Coronary artery (tissue), 2 donors: ENCODE results near the gene PREX1.

Source experiments
- DNase-seq: peaks from one replicate; pipeline ENCODE4 v3.0.0-alpha.2; 2017; ENCODE audit warnings: low spot score
- H3K27ac ChIP-seq, 2 donors: fragments of 200-600 bp; sonication (generic); one replicate each; pipeline ENCODE4 v1.5.1; 2016 to 2019
- H3K4me3 ChIP-seq: fragments of 200-600 bp; sonication (generic); 2 replicates; pipeline ENCODE4 v1.5.1; 2016; ENCODE audit warnings: mild to moderate bottlenecking, moderate library complexity
- CTCF ChIP-seq: fragments of 200-600 bp; sonication (generic); IDR thresholded peaks from one replicate; pipeline ENCODE4 v1.5.1; 2019; ENCODE audit warnings: antibody characterized with exemption

The PREX1 gene

GRCh38 chr20:48805286-48805685 lies 22.5 kb downstream of the PREX1 start:
- no peak for DNase-seq
- TF ChIP-seq CTCF = no peak
- Histone ChIP-seq H3K27ac (no peak overlapping the region), H3K4me3 (no peak overlapping the region)

GRCh38 chr20:48804300-48804980 lies 23.4 kb downstream of the PREX1 start:
- no peak overlapping the region for H3K27ac ChIP-seq
- DNase-seq = no peak
- no peak for TF ChIP-seq CTCF
- H3K4me3 ChIP-seq = no peak overlapping the region

- Histone ChIP-seq H3K27ac (no peak overlapping the region), H3K4me3 (no peak overlapping the region)
- DNase-seq = no peak
- TF ChIP-seq CTCF = no peak
These were observed 24.4 kb downstream of the PREX1 start for GRCh38 chr20:48803176-48804053.

GRCh38 chr20:48802647-48803046 lies 25.2 kb downstream of the PREX1 start:
- no peak for DNase-seq
- Histone ChIP-seq H3K4me3 (no peak overlapping the region), H3K27ac (no peak overlapping the region)
- no peak for TF ChIP-seq CTCF

GRCh38 chr20:48802216-48802615 lies 25.6 kb downstream of the PREX1 start:
- no peak for DNase-seq
- no peak overlapping the region for H3K27ac ChIP-seq
- no peak for TF ChIP-seq CTCF
- no peak overlapping the region for H3K4me3 ChIP-seq

GRCh38 chr20:48801197-48801596 lies 26.6 kb downstream of the PREX1 start:
- TF ChIP-seq CTCF = no peak

GRCh38 chr20:48800177-48800576 lies 27.6 kb downstream of the PREX1 start:
- DNase-seq = no peak
- TF ChIP-seq CTCF = no peak
- Histone ChIP-seq H3K27ac (no peak overlapping the region), H3K4me3 (no peak overlapping the region)

More at GRCh38 chr20:48801197-48801596, 26.6 kb downstream of the PREX1 start:
- DNase-seq = no peak
- H3K27ac ChIP-seq = no peak overlapping the region
- H3K4me3 ChIP-seq = no peak overlapping the region
